Kidney tubule cell (primary cell): ENCODE measurements around the gene DTD2.
"Not testable (repeated sequence)": the region's sequence is repeated elsewhere in the genome, so short reads cannot be mapped to it uniquely, and the experiment has no call there.

Experiments used
- DNase-seq: peaks from one replicate; pipeline ENCODE4 v3.0.0-alpha.2; 2018; ENCODE audit warnings: low spot score

DTD2 gene

DNA sequence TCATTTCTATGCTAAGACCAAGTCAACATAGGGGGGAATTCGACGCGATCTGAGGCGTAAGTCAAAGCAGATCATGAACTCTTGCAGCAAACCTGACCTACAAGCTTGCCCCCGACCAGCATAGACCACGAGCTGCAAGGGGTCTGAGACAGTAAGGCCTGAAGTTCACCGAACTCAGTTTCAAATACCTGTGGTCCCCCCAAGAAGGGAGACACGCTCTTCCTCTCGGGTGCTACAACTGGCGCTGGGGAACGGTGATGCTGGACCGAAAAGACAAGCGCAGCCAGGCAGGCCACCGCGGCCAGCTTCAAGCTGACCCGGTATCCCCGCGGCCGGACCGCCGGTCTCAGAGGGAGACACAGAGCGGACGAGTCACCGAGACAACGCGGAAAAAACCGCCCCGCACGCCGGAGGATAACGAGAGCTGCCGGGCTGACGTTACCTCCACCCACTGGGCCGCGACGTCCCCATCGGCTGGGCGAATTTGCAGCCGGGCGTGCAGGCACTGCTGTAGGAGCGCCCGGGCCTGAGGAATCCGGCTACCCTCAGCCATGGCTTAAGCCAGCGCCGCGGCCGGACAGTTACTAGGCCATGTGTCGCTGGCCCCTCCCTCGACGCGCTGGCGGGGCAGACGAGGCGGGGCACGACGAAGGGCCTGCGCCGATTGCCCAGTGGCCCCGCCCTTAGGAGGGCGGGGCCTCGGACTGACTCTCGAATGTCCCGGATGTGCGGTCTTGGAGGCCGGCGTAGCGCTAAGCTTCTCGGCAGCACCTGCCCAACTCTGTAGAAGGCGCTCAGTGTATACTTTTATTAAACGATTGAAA, at the start of gene DTD2:
Gene DTD2 (minus strand): TSS at position 666 of the 824 bp plus-strand sequence. CDS start 113 bp downstream, at position 553.
- peak; percentile 96 for DNase-seq

DNA sequence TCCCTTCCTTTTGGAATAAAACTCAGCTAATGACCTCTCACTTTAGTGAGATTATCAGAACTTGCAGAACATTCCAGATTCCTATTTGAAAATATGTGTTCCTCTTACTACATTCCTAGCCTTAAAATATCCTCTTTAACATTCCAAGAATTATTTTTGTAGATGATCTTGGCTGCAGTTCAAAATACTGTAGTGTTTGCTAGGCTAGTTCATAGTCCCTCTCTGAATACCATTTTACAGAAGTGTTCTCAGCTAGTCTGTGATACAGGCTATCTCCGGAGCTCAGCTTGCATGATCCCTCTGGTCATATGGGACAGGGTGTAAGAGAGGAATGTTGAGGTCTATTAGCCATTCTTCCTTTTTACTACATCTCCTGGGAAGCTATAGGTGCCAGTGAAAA, 48.1 kb upstream of the DTD2 start:
- DNase-seq: no peak

DNA sequence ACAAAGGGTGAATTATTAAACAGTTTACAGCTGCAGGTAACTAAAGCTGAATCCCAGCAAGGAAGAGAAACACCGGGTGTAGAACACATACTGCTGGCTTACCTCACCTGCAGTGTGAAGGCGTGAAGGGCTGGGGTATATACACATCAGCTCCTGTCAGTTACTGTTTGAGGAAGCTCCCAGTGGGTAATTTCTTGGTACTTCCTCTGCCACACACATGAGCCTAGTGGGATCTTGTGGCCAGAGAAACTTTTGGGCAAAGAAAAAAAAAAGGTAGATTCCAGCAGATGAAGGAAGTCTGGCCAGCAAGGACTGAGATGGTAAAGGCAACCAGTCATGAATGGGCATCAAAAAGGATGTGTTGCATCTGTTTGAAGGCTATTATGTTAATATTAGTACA, 44.6 kb upstream of the DTD2 start:
- DNase-seq: no peak

DNA sequence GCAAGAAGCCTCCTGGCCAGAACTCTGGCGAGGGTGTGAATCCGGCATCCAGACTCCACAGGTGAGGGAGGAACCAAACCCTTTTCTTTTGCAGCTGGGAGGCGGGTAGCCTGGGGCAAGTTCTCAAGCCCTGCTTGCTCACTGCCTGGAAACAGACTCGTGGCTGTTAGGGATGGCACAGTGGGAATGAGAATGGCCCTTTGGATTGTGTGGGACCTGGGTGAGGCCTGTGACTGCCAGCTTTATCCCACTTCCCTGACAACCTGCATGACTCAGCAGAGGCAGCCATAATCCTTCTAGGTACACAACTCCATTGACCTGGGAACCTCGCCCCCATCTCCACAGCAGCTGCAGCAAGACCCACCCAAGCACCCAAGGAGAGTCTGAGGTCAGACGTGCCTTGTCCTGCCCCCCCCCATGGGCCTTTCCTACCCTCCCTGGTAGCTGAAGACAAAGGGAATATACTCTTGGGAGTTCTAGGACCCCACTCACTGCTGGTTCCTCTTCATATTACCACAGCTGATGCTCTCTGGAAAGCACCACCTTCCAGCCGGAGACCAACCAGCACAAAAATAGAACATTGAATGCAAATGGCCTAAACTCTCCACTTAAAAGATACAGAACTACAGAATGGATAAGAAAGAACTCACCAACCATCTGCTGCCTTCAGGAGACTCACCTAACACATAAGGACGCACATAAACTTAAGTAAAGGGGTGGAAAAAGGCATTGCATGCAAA, 35.6 kb upstream of the DTD2 start:
- no peak for DNase-seq

DNA sequence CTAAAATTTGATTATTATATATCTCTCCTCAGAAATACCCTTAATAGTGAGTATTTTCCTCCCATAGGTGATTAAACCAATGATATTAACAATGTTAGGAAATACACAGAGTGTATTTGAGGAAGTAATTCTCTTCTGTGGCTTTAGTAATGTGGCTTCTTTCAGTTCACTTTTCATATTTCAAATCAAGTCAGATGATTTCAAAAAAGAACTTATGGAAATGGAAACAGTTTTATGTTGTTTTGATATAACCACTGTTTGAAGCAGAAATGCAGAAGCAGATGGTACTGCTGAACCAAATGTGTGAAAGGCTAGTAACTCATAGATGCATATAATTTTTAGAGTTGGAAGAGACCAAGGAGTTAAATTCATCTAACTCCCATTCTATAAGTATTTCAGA, 32.4 kb upstream of the DTD2 start:
- DNase-seq: no peak

DNA sequence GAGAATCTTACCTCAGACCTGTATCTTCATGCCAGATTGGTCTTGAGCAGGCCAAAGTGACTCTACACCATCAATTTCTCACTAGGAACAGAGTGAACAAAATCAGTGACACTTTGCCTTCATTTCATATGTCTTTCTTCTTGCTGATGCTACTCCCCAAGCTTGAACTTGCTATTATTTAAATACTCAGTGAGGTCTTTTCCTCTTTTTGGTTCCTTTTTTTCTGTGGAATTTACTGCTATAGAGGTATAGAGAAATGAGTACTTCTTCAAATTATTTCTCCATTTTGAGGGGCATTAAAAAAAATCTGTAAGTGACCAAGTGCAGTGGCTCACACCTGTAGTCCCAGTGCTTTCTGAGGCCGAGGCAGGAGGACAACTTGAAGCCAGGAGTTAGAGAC, 30.6 kb upstream of the DTD2 start, which contains the start of gene GPR33:
Gene GPR33 (minus strand): TSS at position 154 of the 400 bp plus-strand sequence. CDS start 4,074 bp downstream, outside the sequence.
- DNase-seq: no peak

DNA sequence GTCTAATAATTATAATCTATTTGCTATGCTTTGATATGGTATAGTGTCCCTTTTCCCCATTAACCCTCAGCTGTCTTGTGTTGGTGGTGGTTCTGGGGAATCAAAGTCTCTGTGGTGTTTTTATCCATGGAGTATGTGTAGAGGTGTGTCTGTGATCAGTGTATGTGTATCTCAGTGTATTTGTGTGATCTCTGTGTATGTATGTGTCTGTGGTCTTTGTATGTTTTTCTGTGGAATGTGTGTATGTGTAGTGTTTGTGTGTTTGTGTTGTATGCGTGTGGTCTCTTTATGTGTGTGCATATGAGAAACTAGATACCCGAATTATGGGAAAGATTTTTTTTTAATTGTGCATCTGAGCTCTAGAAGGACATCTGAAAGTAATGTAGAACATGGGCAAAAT, 29.5 kb upstream of the DTD2 start:
- no peak for DNase-seq

DNA sequence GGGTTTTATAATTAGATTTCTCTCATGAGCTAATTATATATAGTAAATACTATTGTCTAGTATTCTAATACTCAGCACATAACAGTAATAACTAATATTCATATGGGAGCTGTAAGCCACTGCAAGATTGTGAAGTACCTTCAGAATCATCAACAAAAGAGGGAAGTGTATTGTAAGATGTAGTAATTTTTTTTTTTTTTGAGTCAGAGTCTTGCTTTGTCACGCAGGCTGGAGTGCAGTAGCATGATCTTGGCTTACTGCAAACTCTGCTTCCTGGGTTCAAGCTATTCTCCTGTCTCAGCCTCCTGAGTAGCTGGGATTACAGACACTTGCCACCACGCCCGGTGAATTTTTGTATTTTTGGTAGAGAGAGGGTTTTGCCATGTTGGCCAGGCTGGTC, 27.4 kb upstream of the DTD2 start:
- no peak for DNase-seq

DNA sequence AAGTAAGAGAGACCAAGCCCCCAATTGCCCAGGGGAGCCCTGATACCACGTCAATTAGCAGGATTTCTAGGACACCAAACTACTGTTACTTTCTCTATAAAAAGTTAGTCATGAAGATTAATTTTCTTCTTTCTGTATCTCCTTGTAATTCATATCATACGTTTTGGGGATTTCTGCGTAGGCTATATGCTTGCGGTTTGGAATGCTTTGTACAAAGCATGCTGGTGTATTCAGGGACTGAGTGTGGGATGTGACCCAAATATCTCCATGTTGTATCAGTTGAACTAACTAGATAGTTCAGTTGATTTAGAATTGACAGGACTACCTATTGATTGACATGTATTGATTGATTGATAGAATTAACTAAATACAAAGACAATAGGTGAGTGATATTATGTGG, 22.9 kb upstream of the DTD2 start:
- DNase-seq: no peak

DNA sequence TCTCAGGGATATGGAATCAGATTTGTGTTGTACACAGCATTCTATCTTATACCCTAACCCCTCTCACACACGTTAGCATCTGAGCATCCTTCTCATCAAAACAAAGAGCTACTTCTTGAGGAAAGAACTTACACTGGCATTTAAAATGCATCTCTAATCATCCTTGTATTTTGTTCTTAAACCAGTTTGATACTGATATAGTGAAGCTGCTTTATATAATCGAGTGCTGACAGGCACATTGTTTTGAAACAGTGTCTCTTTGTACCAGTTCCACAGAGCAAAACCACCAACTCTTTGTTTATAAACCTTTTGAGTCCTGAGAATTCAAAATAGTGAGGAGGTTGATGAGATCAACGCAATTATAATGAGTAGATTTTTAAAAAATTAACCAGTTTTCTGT, 21.7 kb upstream of the DTD2 start:
- DNase-seq: no peak

DNA sequence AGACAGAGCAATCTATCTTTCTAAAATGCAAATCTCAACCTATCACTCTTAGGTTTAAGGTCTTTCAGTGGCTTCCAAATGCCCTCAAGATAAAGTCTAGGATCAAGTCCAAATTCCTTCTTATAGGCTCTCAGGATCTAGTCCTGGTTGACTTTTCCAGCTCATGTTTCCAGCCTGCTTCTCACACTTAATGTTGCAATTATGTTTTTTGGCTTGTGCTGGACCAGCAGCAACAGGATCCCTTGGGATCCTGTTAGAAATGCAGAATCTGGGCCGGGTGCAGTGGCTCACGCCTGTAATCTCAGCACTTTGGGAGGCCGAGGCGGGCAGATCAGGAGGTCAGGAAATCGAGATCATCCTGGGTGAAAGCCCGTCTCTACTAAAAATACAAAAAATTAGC, 19.9 kb upstream of the DTD2 start:
- no peak for DNase-seq

DNA sequence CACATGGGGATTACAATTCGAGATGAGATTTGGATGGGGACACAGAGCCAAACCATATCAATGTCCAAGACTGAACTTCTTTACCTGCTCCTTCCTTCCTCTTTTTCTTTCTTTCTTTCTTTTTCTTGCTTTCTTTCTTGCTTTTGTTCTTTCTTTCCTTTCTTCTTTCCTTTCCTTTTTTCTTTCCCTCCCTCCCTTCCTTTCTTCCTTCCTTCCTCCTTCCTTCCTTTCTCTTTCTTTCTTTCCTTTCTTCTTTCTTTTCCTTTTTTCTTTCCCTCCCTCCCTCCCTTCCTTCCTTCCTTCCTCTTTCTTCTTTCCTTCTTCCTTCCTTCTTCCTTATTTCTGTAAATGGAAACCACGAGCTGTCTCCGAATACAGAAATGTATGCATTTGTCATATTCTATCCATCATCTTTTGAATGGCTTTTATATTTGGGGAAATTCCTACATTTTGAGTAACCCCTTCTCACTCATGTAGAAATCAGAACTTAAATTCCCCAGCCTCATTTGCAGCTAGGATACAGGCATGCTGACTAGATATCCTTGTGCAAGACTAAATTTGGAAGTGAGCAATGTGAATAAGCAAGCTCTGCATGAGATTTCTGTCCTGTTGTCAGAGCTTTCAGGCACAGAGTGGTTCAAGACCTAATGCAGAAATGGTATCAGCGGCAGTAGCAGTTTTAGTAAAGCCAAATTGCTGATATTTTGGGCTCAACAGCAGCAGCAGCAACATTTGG, 19.0 kb upstream of the DTD2 start:
- DNase-seq: no peak

DNA sequence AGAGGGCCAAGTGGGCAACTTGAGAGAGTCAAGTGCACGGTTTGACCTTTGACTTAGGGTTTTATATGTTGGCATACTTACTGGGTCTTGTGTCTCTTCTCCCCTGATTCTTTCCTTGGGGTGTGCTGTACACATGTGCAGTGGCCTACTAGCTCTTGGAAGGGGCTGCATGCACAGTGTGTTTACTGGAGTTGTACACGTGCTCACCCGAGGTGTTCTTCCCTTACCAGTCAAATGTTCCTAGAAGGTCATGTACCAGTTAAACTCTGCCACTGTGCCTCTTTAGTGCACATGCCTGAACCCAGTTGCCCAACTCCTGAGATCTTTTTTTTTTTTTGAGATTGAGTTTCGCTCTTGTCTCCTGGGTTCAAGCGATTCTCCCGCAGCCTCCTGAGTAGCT, 9.2 kb upstream of the DTD2 start:
- no peak for DNase-seq

DNA sequence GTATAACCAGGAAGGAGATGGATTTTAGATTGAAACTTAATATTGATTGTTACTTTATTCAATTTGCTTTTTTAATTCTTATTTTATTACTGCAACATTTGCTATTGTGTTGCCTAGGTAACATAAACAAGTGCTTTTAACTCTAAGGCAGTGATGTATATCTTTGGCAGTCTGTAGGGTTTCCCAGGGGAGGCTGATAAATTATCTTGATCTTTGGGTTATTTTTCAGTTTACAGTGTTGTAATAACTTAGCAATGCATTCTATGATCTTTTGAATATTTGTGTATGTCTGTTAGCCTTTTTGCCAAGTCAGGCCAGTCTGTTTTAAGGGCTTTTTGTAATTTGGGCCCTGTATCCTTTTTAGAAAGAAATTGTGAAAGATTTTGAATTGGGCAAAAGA, 7.8 kb upstream of the DTD2 start:
- DNase-seq: no peak

DNA sequence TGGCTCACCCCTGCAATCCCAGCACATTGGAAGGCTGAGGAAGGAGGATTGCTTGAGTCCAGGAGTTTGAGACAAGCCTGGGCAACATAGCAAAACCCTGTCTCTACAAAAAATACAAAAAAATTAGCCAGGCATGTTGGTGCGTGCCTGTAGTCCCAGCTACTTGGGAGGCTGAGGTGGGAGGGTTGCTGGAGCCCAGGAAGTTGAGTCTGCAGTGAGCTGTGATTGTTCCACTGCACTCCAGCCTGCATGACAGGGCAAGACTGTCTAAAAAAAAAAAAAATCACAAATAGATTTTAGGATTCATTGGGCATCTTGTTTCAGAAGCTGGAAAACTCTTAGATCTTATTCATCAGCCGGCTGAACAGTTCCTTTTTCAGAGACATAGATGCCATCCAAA, 5.1 kb upstream of the DTD2 start:
- not testable (repeated sequence) for DNase-seq

DNA sequence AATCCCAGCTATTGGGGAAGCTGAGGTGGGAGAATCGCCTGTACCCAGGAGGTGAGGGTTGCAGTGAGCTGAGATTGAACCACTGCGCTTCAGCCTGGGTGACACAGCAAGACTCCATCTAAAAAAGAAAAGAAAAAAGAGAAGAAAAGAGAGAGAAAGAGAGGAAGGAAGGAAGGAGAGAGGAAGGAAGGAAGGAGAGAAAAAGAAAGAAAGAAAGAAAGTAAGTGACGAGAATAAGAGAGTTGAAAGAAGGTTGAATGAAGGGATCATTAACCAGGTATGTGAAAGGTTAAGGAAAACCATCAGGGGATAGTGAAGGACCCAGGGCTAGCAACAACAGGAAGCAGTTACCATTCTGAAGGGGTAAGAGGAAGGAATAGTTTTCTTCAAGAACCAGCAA, 4.2 kb upstream of the DTD2 start:
- DNase-seq: no peak

DNA sequence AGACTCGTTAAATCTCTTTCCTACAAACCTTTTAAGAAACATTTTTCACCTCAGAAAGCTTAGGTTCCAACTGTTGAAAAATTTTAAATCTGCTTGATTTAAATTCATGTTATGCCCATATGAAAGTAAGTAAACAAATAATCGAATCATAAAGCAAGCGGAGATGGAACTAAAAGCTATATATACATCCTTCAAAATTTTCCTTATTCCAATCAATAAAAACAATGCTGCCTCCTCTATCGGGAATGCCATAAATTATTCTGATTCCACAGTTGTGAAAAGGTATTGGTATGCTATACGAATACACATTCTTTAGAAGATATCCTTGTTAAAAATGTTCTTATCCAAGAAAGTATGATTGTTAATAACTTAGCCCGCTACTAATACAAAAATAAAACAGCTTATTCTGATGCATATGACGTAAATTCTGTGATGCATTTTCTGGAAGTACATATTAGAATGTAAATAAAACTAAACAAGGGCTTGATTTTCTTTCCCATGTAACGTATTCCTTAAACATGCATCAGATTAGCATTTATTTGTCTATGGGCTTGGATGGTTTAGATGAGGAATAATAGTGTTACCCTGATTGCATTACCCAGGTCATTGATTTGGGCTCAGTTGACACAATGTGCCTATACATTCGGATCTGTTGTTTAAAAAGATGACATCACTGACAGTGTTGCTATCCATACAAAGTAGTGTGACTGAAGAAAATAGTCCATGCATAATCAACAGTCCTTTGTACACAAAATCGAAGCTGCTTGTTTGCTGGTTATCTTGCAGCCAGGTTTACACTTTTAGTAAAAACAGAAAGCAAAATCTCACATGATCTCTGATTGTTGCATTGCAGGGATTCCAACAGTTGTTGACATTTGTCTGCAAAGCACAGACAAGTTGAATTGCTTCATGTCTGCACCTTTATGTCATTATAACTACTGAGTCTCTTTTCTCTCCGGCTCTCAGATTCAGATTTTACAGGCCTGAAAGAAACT, 656 bp upstream of the DTD2 start:
- DNase-seq: no peak

DNA sequence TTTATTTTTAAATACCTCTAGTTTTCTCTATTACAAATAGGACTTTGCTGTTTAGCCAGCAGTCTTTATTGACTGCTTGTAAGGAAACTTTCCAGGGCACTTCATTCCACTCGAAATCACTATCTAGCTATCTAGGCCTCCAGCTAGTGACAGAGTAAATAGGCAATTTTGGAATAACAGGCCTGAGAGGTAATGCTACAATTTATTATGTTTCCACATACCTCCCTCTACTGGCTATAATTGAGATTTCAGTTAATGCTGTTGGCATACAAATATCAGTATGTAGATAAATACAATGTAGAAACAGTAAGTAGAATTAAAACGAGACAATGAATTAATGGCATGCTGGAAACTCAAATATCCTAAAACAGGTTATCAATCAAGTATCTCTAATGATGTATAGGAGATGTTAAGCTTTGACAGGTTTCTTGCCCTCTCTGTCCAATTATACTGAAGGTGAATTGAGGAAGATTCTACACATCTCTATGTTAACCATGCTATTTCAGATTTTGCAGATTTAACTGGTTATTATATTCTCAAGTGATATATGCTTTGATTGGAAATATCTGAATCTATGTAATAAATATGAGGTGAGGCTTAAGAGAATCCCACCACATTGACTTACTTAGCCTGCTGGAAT, 7.2 kb downstream of the DTD2 start:
- peak; percentile 44 for DNase-seq

DNA sequence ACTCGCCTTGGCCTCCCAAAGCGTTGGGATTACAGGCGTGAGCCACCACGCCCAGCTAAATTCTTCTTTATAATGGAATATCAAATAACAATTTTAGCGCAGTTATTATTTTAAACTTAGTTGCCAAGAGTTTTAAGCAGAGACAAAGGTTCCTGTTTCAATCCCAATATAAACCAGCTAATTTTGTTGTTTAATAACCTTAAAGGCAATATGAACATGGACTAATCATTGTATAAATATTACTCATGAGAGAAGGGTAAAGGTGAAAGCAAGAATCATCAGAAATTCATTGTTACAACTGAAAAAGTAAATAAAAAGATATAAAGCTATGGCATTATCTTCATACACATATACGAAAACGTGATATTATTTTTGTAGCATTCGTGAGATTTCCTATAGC, 8.2 kb downstream of the DTD2 start:
- DNase-seq: no peak

DNA sequence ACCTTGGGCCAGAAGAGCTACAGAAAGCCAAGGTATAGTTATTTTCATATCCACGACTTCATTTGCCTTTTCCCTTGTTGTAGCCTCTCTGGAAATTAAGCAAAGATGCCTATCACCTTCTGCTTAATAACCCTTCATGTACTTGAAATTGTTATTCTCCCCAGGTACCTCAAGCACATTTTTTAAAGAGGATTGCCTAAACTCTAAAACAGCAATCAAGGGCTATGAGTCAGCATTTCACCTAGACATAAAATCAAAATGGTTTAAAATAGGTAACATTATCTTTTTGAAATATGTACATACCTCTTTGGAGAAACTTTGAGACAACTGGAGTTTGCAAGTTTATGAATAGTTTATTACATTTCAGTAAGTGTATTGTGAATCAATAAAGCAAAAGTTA, 11.6 kb downstream of the DTD2 start:
- DNase-seq: no peak

DNA sequence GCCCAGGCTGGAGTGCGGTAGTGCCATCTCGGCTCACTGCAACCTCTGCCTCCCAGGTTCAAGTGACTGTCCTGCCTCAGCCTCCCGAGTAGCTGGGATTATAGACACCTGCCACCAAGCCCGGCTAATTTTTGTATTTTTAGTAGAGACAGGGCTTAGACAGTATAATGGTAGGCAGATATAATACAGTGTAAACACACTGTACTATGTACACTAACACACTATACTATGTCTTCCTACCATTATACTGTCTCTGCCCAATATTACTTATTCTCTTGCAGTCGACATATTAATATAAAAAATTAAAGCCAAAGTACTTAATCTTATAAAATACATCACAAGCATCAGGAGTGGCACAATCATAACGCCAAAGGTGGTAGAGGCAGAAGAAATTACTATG, 15.0 kb downstream of the DTD2 start:
- DNase-seq: no peak
